HCT116 (cell line): ENCODE results near the gene FBRS. TPM values are rescaled to one million over a fixed set of nuclear protein-coding genes. Genes with fewer than 3 reads are reported as not detected.

Experiments used
- ATAC-seq: fragments of 200-7000 bp; cut with Tn5 transposase; 2 replicates; pipeline ENCODE4 v1.9.1; 2020; ENCODE audit warnings: mild to moderate bottlenecking, moderate library complexity
- BruUV-seq: library from RNA; stranded (reverse); fragments of 400-500 nt; replicated peaks from 2 replicates; lab custom pipeline; 2021; lab: Mats Ljungman, UMichigan
- CTCF ChIA-PET: fragments of 300-600 bp; sonication (Branson Sonifier 250); formaldehyde crosslinking; loops from one replicate; lab custom pipeline; 2021; ENCODE audit warnings: antibody characterized with exemption; lab: Charles Lee
- POLR2A ChIA-PET: fragments of 300-600, 350-600 bp; sonication (Branson Sonifier 250); formaldehyde crosslinking; loops from one replicate; lab custom pipeline; 2021; ENCODE audit warnings: antibody characterized with exemption; lab: Charles Lee
- RAD21 ChIA-PET, 2 experiments: fragments of 300-600 bp; sonication (Branson Sonifier 250); formaldehyde crosslinking; loops; one replicate each; lab custom pipeline; 2023; ENCODE audit warnings: low total read pairs in 2 of 2; ENCODE audit not compliant: uncharacterized antibody in 2 of 2, unreplicated experiment in 2 of 2, low non-redundant PET in 1 of 2; lab: Charles Lee
- DNase-seq: peaks from one replicate; pipeline ENCODE4 v3.0.0-alpha.2; 2010; ENCODE audit warnings: low read depth, low spot score
- H2AFZ ChIP-seq: fragments of 200-600 bp; shearing (Covaris generic), sonication (generic); 2 replicates; pipeline ENCODE4 v1.6.1; 2017; ENCODE audit warnings: low read depth, mixed run types, mixed read lengths, antibody characterized with exemption, low read length; ENCODE audit not compliant: poor library complexity, severe bottlenecking
- H3K27ac ChIP-seq: 2 replicates; pipeline ENCODE4 v1.5.1; 2012; ENCODE audit warnings: low read depth, low read length
- H3K27me3 ChIP-seq: fragments of 200-600 bp; sonication (generic); 2 replicates; pipeline ENCODE4 v1.6.1; 2016; ENCODE audit warnings: mixed run types, low read length, mixed read lengths; ENCODE audit not compliant: insufficient read depth
- H3K36me3 ChIP-seq, 2 experiments: fragments of 200-500 bp in 1 of 2; fragments of 200-600 bp in 1 of 2; sonication (Bioruptor generic) in 1 of 2; sonication (generic) in 1 of 2; 2 replicates each; pipeline versions ENCODE4 v1.5.1 to v1.6.1; 2014 to 2016; ENCODE audit warnings: low read length in 2 of 2, inconsistent platforms in 1 of 2, mixed read lengths in 1 of 2, mixed run types in 1 of 2; ENCODE audit not compliant: insufficient read depth in 2 of 2, control insufficient read depth in 1 of 2
- H3K4me1 ChIP-seq, 2 experiments: fragments of 200-600 bp in 1 of 2; sonication (generic) in 1 of 2; 2 replicates each; pipeline versions ENCODE4 v1.5.1 to v1.6.1; 2012 to 2017; ENCODE audit warnings: low read length in 2 of 2, inconsistent platforms in 1 of 2, mild to moderate bottlenecking in 1 of 2, mixed read lengths in 1 of 2, mixed run types in 1 of 2, moderate library complexity in 1 of 2; ENCODE audit not compliant: insufficient read depth in 2 of 2, control insufficient read depth in 1 of 2
- H3K4me2 ChIP-seq: fragments of 200-600 bp; sonication (generic); 2 replicates; pipeline ENCODE4 v1.6.1; 2017; ENCODE audit warnings: mixed run types, low read length, mixed read lengths
- H3K4me3 ChIP-seq, 2 experiments: fragments of 200-600 bp in 1 of 2; sonication (generic) in 1 of 2; replicated peaks in 1 of 2; 2 replicates each; pipeline ENCODE4 v1.5.1; 2011 to 2016; ENCODE audit warnings: low read length in 2 of 2, control low read depth in 1 of 2, low read depth in 1 of 2, mild to moderate bottlenecking in 1 of 2, mixed read lengths in 1 of 2, mixed run types in 1 of 2
- H3K79me2 ChIP-seq: fragments of 200-600 bp; sonication (generic); 2 replicates; pipeline ENCODE4 v1.6.1; 2017; ENCODE audit warnings: mild to moderate bottlenecking, mixed run types, low read length, moderate library complexity, mixed read lengths; ENCODE audit not compliant: insufficient read depth
- H3K9ac ChIP-seq: fragments of 200-600 bp; sonication (generic); 2 replicates; pipeline ENCODE4 v1.6.1; 2016; ENCODE audit warnings: low read length, mixed read lengths
- H3K9me2 ChIP-seq: fragments of 200-600 bp; sonication (generic), shearing (Covaris generic); 2 replicates; pipeline ENCODE4 v1.6.1; 2017; ENCODE audit warnings: mixed run types, mild to moderate bottlenecking, moderate library complexity; ENCODE audit not compliant: insufficient read depth
- H3K9me3 ChIP-seq, 2 experiments: fragments of 200-500 bp in 1 of 2; fragments of 200-600 bp in 1 of 2; sonication (Bioruptor generic) in 1 of 2; sonication (generic) in 1 of 2; 2 replicates each; pipeline ENCODE4 v1.6.1; 2014 to 2017; ENCODE audit warnings: low read length in 2 of 2, mixed read lengths in 2 of 2, inconsistent platforms in 1 of 2, low read depth in 1 of 2, mild to moderate bottlenecking in 1 of 2, mixed run types in 1 of 2, moderate library complexity in 1 of 2; ENCODE audit not compliant: control insufficient read depth in 1 of 2, insufficient read depth in 1 of 2
- H4K20me1 ChIP-seq: fragments of 200-600 bp; sonication (generic), shearing (Covaris generic); 2 replicates; pipeline ENCODE4 v1.6.1; 2017; ENCODE audit warnings: mixed run types, mild to moderate bottlenecking, moderate library complexity; ENCODE audit not compliant: insufficient read depth
- ATF3 ChIP-seq: IDR thresholded peaks from 2 replicates; pipeline ENCODE4 v1.6.1; 2012
- CEBPB ChIP-seq: IDR thresholded peaks from 2 replicates; pipeline ENCODE4 v1.6.1; 2012; ENCODE audit warnings: low read depth
- ELF1 ChIP-seq: IDR thresholded peaks from 2 replicates; pipeline ENCODE4 v1.6.1; 2012; ENCODE audit warnings: low read depth, borderline replicate concordance
- EZH2 ChIP-seq: fragments of 200-600 bp; sonication (generic); IDR thresholded peaks from 2 replicates; pipeline ENCODE4 v1.6.1; 2017; ENCODE audit warnings: antibody characterized with exemption, mixed run types
- MAX ChIP-seq: IDR thresholded peaks from 2 replicates; pipeline ENCODE4 v1.6.1; 2012
- RAD21 ChIP-seq: IDR thresholded peaks from 2 replicates; pipeline ENCODE4 v1.6.1; 2012; ENCODE audit warnings: low read depth, mild to moderate bottlenecking
- REST ChIP-seq: IDR thresholded peaks from 2 replicates; pipeline ENCODE4 v1.6.1; 2012; ENCODE audit warnings: low read depth
- SIN3A ChIP-seq: IDR thresholded peaks from 2 replicates; pipeline ENCODE4 v1.6.1; 2012; ENCODE audit warnings: low read depth
- SP1 ChIP-seq: IDR thresholded peaks from 2 replicates; pipeline ENCODE4 v1.6.1; 2012; ENCODE audit warnings: low read depth
- TCF7L2 ChIP-seq: IDR thresholded peaks from 2 replicates; pipeline ENCODE4 v1.7.0; 2011; ENCODE audit warnings: borderline replicate concordance, inconsistent platforms; ENCODE audit not compliant: insufficient read depth, insufficient read length; ENCODE audit errors: extremely low read depth
- ZFX ChIP-seq: fragments of 450-650 bp; IDR thresholded peaks from 2 replicates; pipeline ENCODE4 v1.6.1; 2017
- intact Hi-C: fragments of 100-400 bp; cut with micrococcal nuclease; formaldehyde crosslinking; loops from 2 replicates; pipeline ENCODE4 v1.10.0; 2022
- total RNA-seq: library from RNA; stranded (reverse); gene quantifications from one replicate; pipeline ENCODE4 v1.2.1, GENCODE V29; 2021; ENCODE audit not compliant: unreplicated experiment

The FBRS gene
- total RNA-seq, 1 experiment from 2014 or later = 65.3 TPM

GRCh38 chr16:30711712-30712111 is 53.5 kb downstream of the FBRS start:
- H3K9ac ChIP-seq = no peak overlapping the region
- H3K27ac ChIP-seq = no peak overlapping the region
- no peak overlapping the region for H3K4me2 ChIP-seq
- H3K27me3 ChIP-seq = no peaks in the 10 kb centered on the region
- no peak for DNase-seq
- H3K9me2 ChIP-seq = no peaks in the 10 kb centered on the region
- H3K9me3 ChIP-seq = no peaks in the 10 kb centered on the region
- H4K20me1 ChIP-seq = peaks cover 10% of the 10 kb centered on the region; the same call in 1 of the 2 replicates
- H3K79me2 ChIP-seq = peaks cover 71% of the 10 kb centered on the region
- ChIA-PET RAD21 (no interaction called here), CTCF (no interaction called here), POLR2A (no interaction called here)
- no peak for ATAC-seq
- TSS peak; percentile 32 for BruUV-seq
- H3K36me3 ChIP-seq = peaks cover 71 to 89% of the 10 kb centered on the region in 2 experiments
- no peak overlapping the region for H2AFZ ChIP-seq
- H3K4me3 ChIP-seq = no peak overlapping the region
- TF ChIP-seq ATF3 = no peak
- TF ChIP-seq RAD21 = no peak
- TF ChIP-seq CEBPB = no peak
- TF ChIP-seq ZFX = no peak
- TF ChIP-seq EZH2 = no peak
- TF ChIP-seq REST = no peak
- no peak for TF ChIP-seq MAX
- no peak for TF ChIP-seq SIN3A
- no peak for TF ChIP-seq TCF7L2
- TF ChIP-seq ELF1 = no peak
- no peak for TF ChIP-seq SP1
- intact Hi-C loops = no loop called here
- no peaks in the 10 kb centered on the region for H3K4me1 ChIP-seq
